NCI-H146 treated with DMSO at 0.1 percent for 48 hours (cell line): Measurements from ENCODE around the gene CHPT1.
"Not testable (repeated sequence)": the region's sequence is repeated elsewhere in the genome, so short reads cannot be mapped to it uniquely, and the experiment has no call there.

Experiments used
- DNase-seq: peaks from one replicate; lab custom pipeline; 2025; ENCODE audit not compliant: unreplicated experiment; lab: John Stamatoyannopoulos, UW

CHPT1 gene

DNA sequence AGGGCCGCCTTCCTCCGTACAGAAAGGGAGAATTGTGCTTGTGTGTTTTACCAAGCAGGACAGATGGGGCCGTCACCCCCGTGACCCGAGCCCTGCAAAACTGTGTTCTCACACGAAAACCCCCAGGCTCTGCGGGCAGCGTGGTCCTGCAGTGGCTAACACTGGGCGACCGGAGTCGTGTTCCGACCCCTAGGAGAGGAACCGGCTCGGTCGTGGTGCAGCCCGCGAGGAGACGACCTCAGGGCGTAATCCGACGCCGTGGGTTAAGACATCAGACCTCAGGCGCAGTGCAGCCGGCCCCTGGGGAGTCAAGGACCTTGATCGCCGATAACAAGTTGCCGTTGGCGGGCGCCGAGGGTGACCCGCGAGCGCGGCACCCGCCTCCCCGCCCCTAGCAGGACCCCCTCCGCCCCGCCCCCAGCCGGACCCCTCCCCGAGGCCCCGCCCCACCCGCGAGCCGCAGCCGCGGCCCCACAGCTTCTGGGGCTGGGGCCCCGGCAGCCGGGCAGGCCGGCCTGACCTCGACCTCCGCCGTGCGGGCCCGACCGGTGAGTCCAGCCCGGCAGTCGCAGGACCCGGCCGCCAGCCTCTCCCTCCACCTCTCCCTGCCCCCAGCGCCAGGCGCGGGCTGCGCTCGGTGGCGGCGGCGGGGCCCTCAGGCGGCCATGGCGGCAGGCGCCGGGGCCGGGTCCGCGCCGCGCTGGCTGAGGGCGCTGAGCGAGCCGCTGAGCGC is at the start of gene CHPT1:
CHPT1 (plus strand) TSS at position 444 of the 733 bp plus-strand sequence; CDS start at position 666, 222 bp downstream.
- DNase-seq, result peak; percentile 46

DNA sequence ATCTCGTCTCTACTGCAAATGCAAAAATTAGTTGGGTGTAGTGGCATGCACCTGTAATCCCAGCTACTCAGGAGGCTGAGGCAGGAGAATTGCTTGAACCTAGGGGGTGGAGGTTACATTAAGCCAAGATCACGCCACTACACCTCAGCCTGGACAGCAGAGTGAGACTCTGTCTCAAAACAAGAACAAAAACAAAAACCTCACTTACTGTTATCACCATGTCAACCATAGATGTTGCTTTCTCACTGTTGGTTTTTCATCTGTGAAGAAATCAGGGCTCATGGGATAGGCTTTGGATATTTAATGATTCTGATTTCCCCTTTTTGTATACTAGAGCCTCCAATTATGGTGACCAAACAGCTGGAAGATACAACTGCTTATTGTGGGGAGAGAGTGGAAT is 49.7 kb upstream of the CHPT1 start:
- no peak for DNase-seq

- DNase-seq, result no peak
Measured at GRCh38 chr12:101648195-101648594, 49.2 kb upstream of the CHPT1 start.

- DNase-seq, result no peak
Measured at GRCh38 chr12:101650346-101651117, 46.9 kb upstream of the CHPT1 start.

GRCh38 chr12:101653030-101653429 is 44.4 kb upstream of the CHPT1 start:
- DNase-seq, result no peak

GRCh38 chr12:101653503-101653902 is 43.9 kb upstream of the CHPT1 start:
- no peak for DNase-seq

GRCh38 chr12:101654442-101654841 is 43.0 kb upstream of the CHPT1 start:
- DNase-seq, result no peak

GRCh38 chr12:101655393-101655792 is 42.0 kb upstream of the CHPT1 start:
- no peak for DNase-seq

GRCh38 chr12:101660662-101661061 is 36.8 kb upstream of the CHPT1 start:
- not testable (repeated sequence) for DNase-seq

DNA sequence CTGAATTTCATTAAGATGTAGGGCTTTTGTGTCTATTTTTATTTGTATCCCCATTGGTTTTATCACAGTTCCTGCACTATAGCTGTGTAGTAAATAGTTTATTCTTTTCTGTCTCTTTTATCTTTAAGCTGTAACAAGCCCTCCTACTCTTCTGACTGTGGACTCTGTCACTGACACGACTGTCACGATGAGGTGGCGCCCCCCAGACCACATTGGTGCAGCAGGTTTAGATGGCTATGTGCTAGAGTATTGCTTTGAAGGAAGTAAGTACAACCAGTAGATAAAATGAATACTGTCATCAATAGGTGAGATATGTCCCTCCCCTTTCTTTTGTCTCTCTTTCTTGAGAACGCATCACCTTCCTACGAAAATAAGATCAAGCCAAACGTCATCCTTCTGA is 34.1 kb upstream of the CHPT1 start:
- no peak for DNase-seq

GRCh38 chr12:101664992-101665391 is 32.4 kb upstream of the CHPT1 start:
- DNase-seq, result no peak

DNA sequence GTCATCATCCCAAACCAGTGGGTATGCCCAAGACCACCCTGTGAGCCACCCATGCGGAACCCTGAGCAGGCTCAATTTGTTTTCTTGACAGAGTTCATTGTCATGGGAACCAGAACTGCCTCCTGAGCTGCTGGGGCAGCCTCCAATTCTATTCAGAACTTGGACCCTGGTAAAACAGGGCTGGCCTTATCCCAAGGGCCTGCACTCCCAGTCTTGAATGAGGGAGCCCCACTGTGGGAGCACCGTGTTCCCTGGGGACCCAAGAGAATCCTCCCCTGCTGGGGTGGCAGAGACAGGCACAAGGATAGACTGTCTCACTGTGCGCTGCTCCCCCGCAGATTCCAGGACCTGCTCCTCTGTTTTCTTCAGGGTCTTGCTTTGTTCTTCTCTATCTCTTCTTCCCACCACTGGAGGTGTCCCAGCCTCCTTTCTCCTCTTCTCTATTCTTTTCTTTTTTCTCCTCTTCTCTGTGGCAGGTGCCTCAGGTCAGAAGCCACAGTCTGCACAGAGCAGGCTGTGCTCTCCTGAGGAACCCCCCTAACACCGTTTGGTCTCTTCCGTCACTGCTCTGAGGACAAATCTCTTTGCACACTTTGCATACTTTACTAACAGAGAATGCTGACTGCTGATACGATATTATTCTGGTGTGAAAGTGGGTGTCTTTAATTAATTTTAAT is 31.2 kb upstream of the CHPT1 start:
- DNase-seq, result no peak

GRCh38 chr12:101667591-101667990 is 29.8 kb upstream of the CHPT1 start:
- no peak for DNase-seq

DNA sequence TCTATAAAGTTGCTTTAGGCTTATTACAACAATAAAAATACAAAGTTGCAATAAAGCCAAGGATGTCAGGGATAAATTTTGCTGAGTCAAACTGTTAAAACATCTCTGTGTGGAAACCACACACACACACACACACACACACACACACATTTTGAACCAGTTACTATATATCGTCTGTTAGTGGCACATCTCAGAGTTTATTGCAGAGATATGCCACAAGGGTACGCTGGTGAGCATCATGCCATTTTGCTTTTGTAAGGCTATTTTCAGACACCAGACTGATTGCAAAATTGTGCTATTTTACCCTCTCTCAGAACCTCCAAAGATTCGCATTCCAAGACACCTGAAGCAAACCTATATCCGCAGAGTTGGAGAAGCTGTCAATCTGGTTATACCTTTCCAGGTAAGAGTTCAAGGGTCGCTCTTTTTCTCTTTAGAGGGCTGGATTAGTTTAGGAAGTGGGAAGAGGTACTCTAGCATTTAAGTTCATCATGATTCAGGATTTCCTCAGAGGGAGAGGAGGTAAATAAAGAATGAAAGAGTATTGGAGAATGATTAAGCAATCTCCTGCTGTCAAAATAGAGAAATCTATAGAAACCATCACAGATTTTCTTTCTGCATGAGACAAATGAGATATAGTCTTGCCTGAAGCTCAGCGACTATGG is 27.3 kb upstream of the CHPT1 start:
- DNase-seq, result no peak

GRCh38 chr12:101671157-101671791 is 26.2 kb upstream of the CHPT1 start:
- no peak for DNase-seq

- DNase-seq, result no peak
Measured at GRCh38 chr12:101671833-101672232, 25.6 kb upstream of the CHPT1 start.

GRCh38 chr12:101675555-101675954 is 21.9 kb upstream of the CHPT1 start:
- no peak for DNase-seq

DNA sequence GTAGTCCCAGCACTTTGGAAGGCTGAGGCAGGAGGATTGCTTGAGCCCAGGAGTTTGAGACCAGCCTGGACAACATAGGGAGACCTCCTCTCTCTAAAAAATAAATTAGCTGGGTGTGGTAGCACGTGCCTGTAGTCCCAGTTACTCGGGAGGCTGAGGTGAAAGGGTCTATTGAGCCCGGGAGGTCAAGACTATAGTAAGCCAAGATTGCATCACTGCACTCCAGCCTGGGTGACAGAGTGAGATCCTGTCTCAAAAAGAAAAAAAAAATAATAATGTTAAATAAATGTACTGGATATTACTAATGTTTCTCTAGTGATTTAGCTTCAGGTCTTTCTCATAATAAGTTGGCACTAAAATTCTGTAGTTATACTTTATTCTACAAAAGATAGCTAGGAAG is 20.9 kb upstream of the CHPT1 start:
- DNase-seq, result not testable (repeated sequence)

DNA sequence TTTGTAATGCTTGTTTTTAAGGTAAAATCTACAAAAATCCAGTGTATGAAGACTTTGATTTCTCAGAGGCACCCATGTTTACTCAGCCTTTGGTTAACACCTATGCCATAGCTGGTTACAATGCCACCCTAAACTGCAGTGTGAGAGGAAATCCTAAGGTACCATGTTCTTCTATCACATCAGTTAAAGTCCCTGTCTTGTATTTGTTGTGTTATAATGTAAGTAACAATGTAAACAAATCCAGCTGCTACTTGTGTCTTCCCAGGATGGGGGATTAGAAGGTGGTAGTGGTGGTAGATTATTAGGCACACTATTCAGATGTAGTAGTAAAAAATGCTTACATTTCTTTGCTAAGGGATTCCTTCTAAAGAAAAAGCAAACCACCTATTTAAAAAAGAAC is 19.4 kb upstream of the CHPT1 start:
- DNase-seq, result no peak

GRCh38 chr12:101680240-101680639 is 17.2 kb upstream of the CHPT1 start:
- DNase-seq, result no peak

DNA sequence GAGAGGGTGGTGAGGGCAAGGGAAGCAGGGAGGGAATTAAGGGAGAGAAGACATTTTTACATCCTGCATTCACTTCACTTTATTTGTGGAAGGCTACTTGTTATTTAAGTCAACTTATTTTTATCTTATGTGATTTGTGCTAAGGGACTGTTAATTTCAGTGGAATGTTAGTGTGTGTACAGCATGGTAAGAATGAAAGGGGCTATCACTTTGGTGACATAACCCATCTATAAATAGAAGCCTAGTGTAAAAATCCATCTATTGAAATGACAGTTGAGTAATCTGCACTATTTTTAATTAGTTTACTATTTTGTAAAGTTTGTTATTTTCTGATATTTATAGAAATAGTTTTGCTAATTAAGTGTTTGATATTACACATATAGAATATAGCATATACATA is 16.8 kb upstream of the CHPT1 start:
- no peak for DNase-seq
